SU-DHL-6 (cell line): ENCODE results near the gene R3HDM2.

ENCODE experiments used
- H2AFZ ChIP-seq: fragments of 200-600 bp; sonication (generic); 2 replicates; pipeline ENCODE4 v1.6.1; 2014; ENCODE audit warnings: low read depth, mild to moderate bottlenecking, moderate library complexity, mixed read lengths, antibody characterized with exemption, low read length; ENCODE audit not compliant: severe bottlenecking
- H3F3A ChIP-seq: fragments of 200-600 bp; shearing (Covaris generic); 2 replicates; pipeline ENCODE4 v1.6.0; 2016; ENCODE audit warnings: antibody characterized with exemption, mild to moderate bottlenecking; ENCODE audit not compliant: insufficient read depth
- H3K27ac ChIP-seq: fragments of 200-600 bp; sonication (generic); 2 replicates; pipeline ENCODE4 v1.5.1; 2016; ENCODE audit warnings: low read depth, mild to moderate bottlenecking, low read length, moderate library complexity, mixed read lengths
- H3K27me3 ChIP-seq: fragments of 200-600 bp; sonication (generic), shearing (Covaris generic); 2 replicates; pipeline ENCODE4 v1.6.0; 2014; ENCODE audit warnings: mild to moderate bottlenecking, low read length
- H3K36me3 ChIP-seq: fragments of 200-600 bp; sonication (generic); 2 replicates; pipeline ENCODE4 v1.6.1; 2014; ENCODE audit warnings: mild to moderate bottlenecking, low read length, mixed read lengths
- H3K4me2 ChIP-seq: fragments of 300-600, 200-600 bp; shearing (Covaris generic), sonication (generic); 2 replicates; pipeline ENCODE4 v1.6.0; 2014; ENCODE audit warnings: low read length, low read depth, mild to moderate bottlenecking; ENCODE audit not compliant: poor library complexity, severe bottlenecking
- H3K4me3 ChIP-seq: fragments of 200-600 bp; sonication (generic); 2 replicates; pipeline ENCODE4 v1.5.1; 2014; ENCODE audit warnings: antibody characterized with exemption, low read length, mild to moderate bottlenecking, mixed read lengths; ENCODE audit not compliant: insufficient read depth, poor library complexity, severe bottlenecking
- H3K79me2 ChIP-seq: fragments of 200-600 bp; sonication (generic); 2 replicates; pipeline ENCODE4 v1.6.1; 2014; ENCODE audit warnings: mild to moderate bottlenecking, low read length, moderate library complexity; ENCODE audit not compliant: insufficient read depth
- H3K9ac ChIP-seq: fragments of 200-600 bp; sonication (generic); 2 replicates; pipeline ENCODE4 v1.7.0; 2014; ENCODE audit warnings: mild to moderate bottlenecking, low read length
- H3K9me2 ChIP-seq: fragments of 200-600 bp; sonication (generic); replicated peaks from 2 replicates; pipeline ENCODE4 v1.6.1; 2014; ENCODE audit warnings: low read length; ENCODE audit not compliant: insufficient read depth
- H3K9me3 ChIP-seq: fragments of 200-600 bp; sonication (generic); 2 replicates; pipeline ENCODE4 v1.6.1; 2014; ENCODE audit warnings: low read length, mixed read lengths; ENCODE audit not compliant: insufficient read depth
- H4K20me1 ChIP-seq: fragments of 200-600 bp; sonication (generic); 2 replicates; pipeline ENCODE4 v1.6.1; 2014; ENCODE audit warnings: low read depth, mild to moderate bottlenecking, antibody characterized with exemption, low read length, moderate library complexity, mixed read lengths
- CTCF ChIP-seq: fragments of 200-600 bp; sonication (generic); IDR thresholded peaks from one replicate; pipeline ENCODE4 v1.5.1; 2017; ENCODE audit warnings: antibody characterized with exemption, mild to moderate bottlenecking, low read length, moderate library complexity; ENCODE audit not compliant: insufficient read depth, poor library complexity, severe bottlenecking
- EZH2phosphoT487 ChIP-seq: fragments of 200-600 bp; sonication (generic), shearing (Covaris generic); conservative IDR thresholded peaks from 2 replicates; pipeline ENCODE4 v1.6.1; 2018; ENCODE audit warnings: mild to moderate bottlenecking, antibody characterized with exemption, low read length, moderate library complexity, mixed read lengths

The R3HDM2 gene

GRCh38 chr12:57237596-57237931 is 193.3 kb downstream of the R3HDM2 start:
- Histone ChIP-seq H2AFZ (no peak overlapping the region), H3K9me2 (no peaks in the 10 kb centered on the region), H3K27ac (no peak overlapping the region), H3K36me3 (0 out of 2 replicates have a peak, but pooled peaks cover 10% of the 10 kb centered on the region), H3K79me2 (no peaks in the 10 kb centered on the region), H3K9ac (no peak overlapping the region), H3K9me3 (no peaks in the 10 kb centered on the region), H3K4me3 (no peak overlapping the region), H3K27me3 (no peaks in the 10 kb centered on the region), H4K20me1 (no peaks in the 10 kb centered on the region), H3K4me2 (no peak overlapping the region), H3F3A (peaks cover 40% of the 10 kb centered on the region)
- TF ChIP-seq CTCF (no peak), EZH2phosphoT487 (no peak)

GRCh38 chr12:57236925-57237595 is 193.8 kb downstream of the R3HDM2 start:
- Histone ChIP-seq H3K79me2 (0 out of 2 replicates have a peak, but pooled peaks cover 4% of the 10 kb centered on the region), H2AFZ (no peak overlapping the region), H3K9me3 (no peaks in the 10 kb centered on the region), H3K9me2 (no peaks in the 10 kb centered on the region), H4K20me1 (no peaks in the 10 kb centered on the region), H3F3A (peaks cover 40% of the 10 kb centered on the region), H3K4me3 (no peak overlapping the region), H3K4me2 (no peak overlapping the region), H3K27me3 (no peaks in the 10 kb centered on the region), H3K36me3 (peaks cover 12% of the 10 kb centered on the region; the same call in 1 of the 2 replicates), H3K27ac (no peak overlapping the region), H3K9ac (no peak overlapping the region)
- TF ChIP-seq EZH2phosphoT487 (no peak), CTCF (no peak)

- H3K79me2 ChIP-seq: peaks cover 11% of the 10 kb centered on the region
- H3K9ac ChIP-seq: no peak overlapping the region
- no peaks in the 10 kb centered on the region for H3K9me3 ChIP-seq
- H2AFZ ChIP-seq: no peak overlapping the region
- peaks cover 33% of the 10 kb centered on the region for H3F3A ChIP-seq
- no peak overlapping the region for H3K4me3 ChIP-seq
- TF ChIP-seq EZH2phosphoT487: no peak
- TF ChIP-seq CTCF: no peak
- no peaks in the 10 kb centered on the region for H3K9me2 ChIP-seq
- no peak overlapping the region for H3K4me2 ChIP-seq
- H3K27me3 ChIP-seq: no peaks in the 10 kb centered on the region
- H3K27ac ChIP-seq: no peak overlapping the region
- H4K20me1 ChIP-seq: no peaks in the 10 kb centered on the region; the same call in 1 of the 2 replicates
- H3K36me3 ChIP-seq: peaks cover 18% of the 10 kb centered on the region
Observed at GRCh38 chr12:57236201-57236924, 194.5 kb downstream of the R3HDM2 start.
